GM04503 (cell line): ENCODE measurements around the gene CBFA2T2.

Experiments used
- DNase-seq: peaks from one replicate; pipeline ENCODE4 v3.0.0-alpha.2; 2012; ENCODE audit warnings: low read depth

The CBFA2T2 gene

GRCh38 chr20:33653218-33653899 is 163.5 kb downstream of the CBFA2T2 start:
- DNase-seq = no peak

- DNase-seq = no peak
Observed at GRCh38 chr20:33653900-33654596, 164.2 kb downstream of the CBFA2T2 start.

GRCh38 chr20:33654680-33655161 is 164.8 kb downstream of the CBFA2T2 start:
- DNase-seq = no peak

- DNase-seq = no peak
Observed at GRCh38 chr20:33655164-33655563, 165.3 kb downstream of the CBFA2T2 start.

- no peak for DNase-seq
Observed at GRCh38 chr20:33656010-33656782, 166.3 kb downstream of the CBFA2T2 start.

GRCh38 chr20:33656783-33657703 is 167.1 kb downstream of the CBFA2T2 start:
- no peak for DNase-seq

GRCh38 chr20:33657704-33658095 is 167.8 kb downstream of the CBFA2T2 start:
- no peak for DNase-seq

- DNase-seq = no peak
Observed at GRCh38 chr20:33658510-33658909, 168.6 kb downstream of the CBFA2T2 start.

- DNase-seq = no peak
Observed at GRCh38 chr20:33658929-33659328, 169.0 kb downstream of the CBFA2T2 start.

GRCh38 chr20:33659341-33660034 is 169.6 kb downstream of the CBFA2T2 start:
- no peak for DNase-seq

- no peak for DNase-seq
Observed at GRCh38 chr20:33660035-33660684, 170.3 kb downstream of the CBFA2T2 start.

GRCh38 chr20:33660685-33661058 is 170.8 kb downstream of the CBFA2T2 start:
- no peak for DNase-seq

GRCh38 chr20:33662172-33662571 is 172.3 kb downstream of the CBFA2T2 start, which contains the start of gene C20orf144:
C20orf144 (plus strand) TSS chr20:33662327; CDS start chr20:33662346, 19 bp downstream.
- no peak for DNase-seq

GRCh38 chr20:33663161-33664084 is 173.5 kb downstream of the CBFA2T2 start:
- DNase-seq = no peak

GRCh38 chr20:33664085-33664761 is 174.3 kb downstream of the CBFA2T2 start:
- DNase-seq = no peak

GRCh38 chr20:33664762-33665144 is 174.9 kb downstream of the CBFA2T2 start:
- no peak for DNase-seq

- DNase-seq = peak; percentile 90
Observed at GRCh38 chr20:33666293-33667244, 176.7 kb downstream of the CBFA2T2 start, which contains the start of gene ACTL10. ACTL10 (plus strand) TSS chr20:33666943; CDS start chr20:33667498, 555 bp downstream.
